IMR-90 (cell line): Measurements from ENCODE around the gene EVA1A. TPM values are rescaled to one million over a fixed set of nuclear protein-coding genes. Genes with fewer than 3 reads are reported as not detected.

Source experiments
- ATAC-seq: fragments of 200-7000 bp; cut with Tn5 transposase; 2 replicates; pipeline ENCODE4 v1.9.1; 2020; ENCODE audit warnings: low read depth, mild to moderate bottlenecking, moderate library complexity
- BruUV-seq: library from RNA; stranded (reverse); fragments of 400-500 nt; replicated peaks from 2 replicates; lab custom pipeline; 2021; lab: Mats Ljungman, UMichigan
- CTCF ChIA-PET: fragments of 300-600 bp; formaldehyde crosslinking; extraction: SDS; loops from one replicate; lab custom pipeline; 2021; ENCODE audit warnings: antibody characterized with exemption; lab: Yijun Ruan, JAX
- POLR2A ChIA-PET: fragments of 300-600 bp; sonication (Branson Sonifier 250); formaldehyde crosslinking; loops from one replicate; lab custom pipeline; 2022; ENCODE audit warnings: antibody characterized with exemption; ENCODE audit not compliant: unreplicated experiment; lab: Charles Lee
- DNase-seq: peaks from one replicate; pipeline ENCODE4 v3.0.0; 2013
- H2AFZ ChIP-seq: replicated peaks from 2 replicates; pipeline ENCODE3; 2013; ENCODE audit warnings: low read length, mild to moderate bottlenecking; ENCODE audit not compliant: poor library complexity
- H2AK5ac ChIP-seq: 2 replicates; pipeline ENCODE4 v1.6.1; 2013; ENCODE audit warnings: low read depth, low read length, inconsistent platforms
- H2AK9ac ChIP-seq: replicated peaks from 2 replicates; pipeline ENCODE3; 2013; ENCODE audit warnings: mild to moderate bottlenecking, low read depth, low read length, moderate library complexity; ENCODE audit not compliant: poor library complexity
- H2BK120ac ChIP-seq: 2 replicates; pipeline ENCODE4 v1.6.1; 2013; ENCODE audit warnings: low read depth, low read length, inconsistent platforms
- H2BK15ac ChIP-seq: 3 replicates; pipeline ENCODE4 v1.6.1; 2013; ENCODE audit warnings: low read depth, low read length, inconsistent platforms
- H2BK20ac ChIP-seq: 2 replicates; pipeline ENCODE4 v1.6.1; 2013; ENCODE audit warnings: low read depth, mild to moderate bottlenecking, inconsistent platforms, low read length, moderate library complexity
- H2BK5ac ChIP-seq: 2 replicates; pipeline ENCODE4 v1.6.1; 2013; ENCODE audit warnings: mild to moderate bottlenecking, low read depth, low read length, inconsistent platforms; ENCODE audit not compliant: poor library complexity, severe bottlenecking
- H3K14ac ChIP-seq: replicated peaks from 2 replicates; pipeline ENCODE4 v1.6.1; 2013; ENCODE audit warnings: low read depth, low read length, inconsistent platforms
- H3K18ac ChIP-seq: 2 replicates; pipeline ENCODE4 v1.6.1; 2013; ENCODE audit warnings: low read depth, low read length, control low read depth
- H3K23ac ChIP-seq: 2 replicates; pipeline ENCODE4 v1.6.1; 2013; ENCODE audit warnings: low read depth, low read length, inconsistent platforms
- H3K27ac ChIP-seq: 2 replicates; pipeline ENCODE4 v1.5.1; 2013; ENCODE audit warnings: mild to moderate bottlenecking, control low read depth, low read length; ENCODE audit not compliant: insufficient read depth
- H3K27me3 ChIP-seq: 2 replicates; pipeline ENCODE4 v1.6.1; 2013; ENCODE audit warnings: low read length; ENCODE audit not compliant: control insufficient read depth, insufficient read depth
- H3K36me3 ChIP-seq: 2 replicates; pipeline ENCODE4 v1.6.1; 2013; ENCODE audit warnings: low read length, mixed read lengths; ENCODE audit not compliant: control insufficient read depth, insufficient read depth
- H3K4ac ChIP-seq: 2 replicates; pipeline ENCODE4 v1.6.1; 2013; ENCODE audit warnings: low read depth, low read length, inconsistent platforms
- H3K4me1 ChIP-seq: 2 replicates; pipeline ENCODE4 v1.6.1; 2013; ENCODE audit warnings: low read length, mixed read lengths; ENCODE audit not compliant: control insufficient read depth, insufficient read depth
- H3K4me2 ChIP-seq: 2 replicates; pipeline ENCODE4 v1.6.1; 2013; ENCODE audit warnings: low read depth, mild to moderate bottlenecking, control low read depth, low read length, moderate library complexity
- H3K4me3 ChIP-seq: 2 replicates; pipeline ENCODE4 v1.5.1; 2013; ENCODE audit warnings: low read depth, mild to moderate bottlenecking, control low read depth, low read length, moderate library complexity; ENCODE audit not compliant: insufficient read depth
- H3K56ac ChIP-seq: 2 replicates; pipeline ENCODE4 v1.6.1; 2013; ENCODE audit warnings: low read length, inconsistent platforms; ENCODE audit not compliant: insufficient read depth; ENCODE audit errors: extremely low read depth
- H3K79me1 ChIP-seq, 2 experiments: 2 replicates each; pipeline ENCODE4 v1.6.1; 2013; ENCODE audit warnings: low read length in 2 of 2, inconsistent platforms in 1 of 2, low read depth in 1 of 2
- H3K9ac ChIP-seq: 2 replicates; pipeline ENCODE4 v1.6.1; 2013; ENCODE audit warnings: low read depth, low read length, control low read depth
- H3K9me1 ChIP-seq: 2 replicates; pipeline ENCODE4 v1.6.1; 2013; ENCODE audit warnings: low read length, inconsistent platforms; ENCODE audit not compliant: insufficient read depth
- H3K9me3 ChIP-seq: 2 replicates; pipeline ENCODE4 v1.6.1; 2013; ENCODE audit warnings: low read length; ENCODE audit not compliant: control insufficient read depth, insufficient read depth
- H4K20me1 ChIP-seq: 2 replicates; pipeline ENCODE4 v1.6.1; 2013; ENCODE audit warnings: low read length, inconsistent platforms; ENCODE audit not compliant: insufficient read depth
- H4K5ac ChIP-seq: 2 replicates; pipeline ENCODE4 v1.6.1; 2013; ENCODE audit warnings: mild to moderate bottlenecking, low read depth, low read length, control low read depth
- H4K8ac ChIP-seq, 2 experiments: 2 replicates each; pipeline ENCODE4 v1.6.1; 2013; ENCODE audit warnings: low read depth in 2 of 2, low read length in 2 of 2, control low read depth in 1 of 2, inconsistent platforms in 1 of 2
- H4K91ac ChIP-seq: 2 replicates; pipeline ENCODE4 v1.6.1; 2013; ENCODE audit warnings: low read depth, low read length, inconsistent platforms; ENCODE audit not compliant: insufficient read depth
- BHLHE40 ChIP-seq: fragments of 150-350 bp; IDR thresholded peaks from 2 replicates; pipeline ENCODE4 v1.6.1; 2016; ENCODE audit warnings: mild to moderate bottlenecking, low read depth, low read length
- CEBPB ChIP-seq: IDR thresholded peaks from 2 replicates; pipeline ENCODE4 v1.6.1; 2012; ENCODE audit warnings: low read depth, low read length, improper control_type of control experiment
- CHD1 ChIP-seq: IDR thresholded peaks from 2 replicates; pipeline ENCODE4 v1.6.1; 2012; ENCODE audit warnings: low read depth, low read length, improper control_type of control experiment
- MAZ ChIP-seq: IDR thresholded peaks from 2 replicates; pipeline ENCODE4 v1.6.1; 2012; ENCODE audit warnings: low read depth, mild to moderate bottlenecking, low read length, improper control_type of control experiment, moderate library complexity, borderline replicate concordance
- MXI1 ChIP-seq: IDR thresholded peaks from 2 replicates; pipeline ENCODE4 v1.6.1; 2012; ENCODE audit warnings: low read depth, mild to moderate bottlenecking, low read length, moderate library complexity, borderline replicate concordance
- NFE2L2 ChIP-seq: fragments of 150-350 bp; IDR thresholded peaks from 2 replicates; pipeline ENCODE4 v1.6.1; 2016; ENCODE audit warnings: low read depth, mild to moderate bottlenecking, low read length
- POLR2A ChIP-seq: IDR thresholded peaks from 2 replicates; pipeline ENCODE4 v1.6.1; 2012; ENCODE audit warnings: mild to moderate bottlenecking, low read depth, low read length
- RAD21 ChIP-seq: IDR thresholded peaks from 2 replicates; pipeline ENCODE4 v1.6.1; 2012; ENCODE audit warnings: low read length, improper control_type of control experiment
- RFX5 ChIP-seq: IDR thresholded peaks from 2 replicates; pipeline ENCODE4 v1.8.0; 2012; ENCODE audit warnings: low read depth, mild to moderate bottlenecking, low read length, moderate library complexity
- SMC3 ChIP-seq: fragments of 150-350 bp; IDR thresholded peaks from 2 replicates; pipeline ENCODE4 v1.6.1; 2016; ENCODE audit warnings: low read depth, mild to moderate bottlenecking, antibody characterized with exemption, low read length, moderate library complexity
- USF2 ChIP-seq: fragments of 150-350 bp; IDR thresholded peaks from 2 replicates; pipeline ENCODE4 v1.6.1; 2017; ENCODE audit warnings: mild to moderate bottlenecking, antibody characterized with exemption, low read length, low read depth
- WGBS, 2 experiments: methylation state at CpG; one replicate each; pipeline versions ENCODE4 v1.1.5 to v1.1.7; 2013; ENCODE audit warnings: missing lambda C conversion rate in 2 of 2; ENCODE audit not compliant: insufficient read length in 1 of 2; ENCODE audit errors: extremely low coverage in 2 of 2; 5-methylcytosine and 5-hydroxymethylcytosine counted together
- dilution Hi-C: fragments of 300-500 bp; cut with HindIII; formaldehyde crosslinking; loops from one replicate; pipeline ENCODE4 v1.14.3; 2018; ENCODE audit warnings: low sequenced_read_pairs; ENCODE audit not compliant: unreplicated experiment
- in situ Hi-C: fragments of 300-500 bp; cut with MboI; formaldehyde crosslinking; loops from 3 replicates; pipeline ENCODE4 v1.14.3; 2019; ENCODE audit warnings: low sequenced_read_pairs, inconsistent platforms, mixed read lengths
- intact Hi-C: fragments of 100-400 bp; cut with micrococcal nuclease; formaldehyde crosslinking; loops from 2 replicates; pipeline ENCODE4 v1.10.0; 2022
- polyA plus RNA-seq, 3 experiments: library from polyadenylated mRNA; depleted of rRNA; stranded (reverse); fragments of >200 nt; gene quantifications; 2 replicates each; pipeline ENCODE4 v1.2.3, GENCODE V29; 2012; ENCODE audit warnings: low replicate concordance in 1 of 3
- total RNA-seq: library from RNA; depleted of rRNA; stranded (reverse); fragments of >200 nt; gene quantifications from 2 replicates; pipeline ENCODE4 v1.2.3, GENCODE V29; 2012
- TF ChIP-seq, protein P1 (sequence below): fragments of 150-350 bp; IDR thresholded peaks from 2 replicates; pipeline ENCODE4 v1.6.1; 2016; ENCODE audit warnings: low read depth, mild to moderate bottlenecking, low read length, moderate library complexity, borderline replicate concordance

Gene EVA1A
- total and polyA plus RNA-seq, 2 of the 4 experiments (the other 2 are of a cell fraction), result 54.5 to 93.7 TPM

DNA sequence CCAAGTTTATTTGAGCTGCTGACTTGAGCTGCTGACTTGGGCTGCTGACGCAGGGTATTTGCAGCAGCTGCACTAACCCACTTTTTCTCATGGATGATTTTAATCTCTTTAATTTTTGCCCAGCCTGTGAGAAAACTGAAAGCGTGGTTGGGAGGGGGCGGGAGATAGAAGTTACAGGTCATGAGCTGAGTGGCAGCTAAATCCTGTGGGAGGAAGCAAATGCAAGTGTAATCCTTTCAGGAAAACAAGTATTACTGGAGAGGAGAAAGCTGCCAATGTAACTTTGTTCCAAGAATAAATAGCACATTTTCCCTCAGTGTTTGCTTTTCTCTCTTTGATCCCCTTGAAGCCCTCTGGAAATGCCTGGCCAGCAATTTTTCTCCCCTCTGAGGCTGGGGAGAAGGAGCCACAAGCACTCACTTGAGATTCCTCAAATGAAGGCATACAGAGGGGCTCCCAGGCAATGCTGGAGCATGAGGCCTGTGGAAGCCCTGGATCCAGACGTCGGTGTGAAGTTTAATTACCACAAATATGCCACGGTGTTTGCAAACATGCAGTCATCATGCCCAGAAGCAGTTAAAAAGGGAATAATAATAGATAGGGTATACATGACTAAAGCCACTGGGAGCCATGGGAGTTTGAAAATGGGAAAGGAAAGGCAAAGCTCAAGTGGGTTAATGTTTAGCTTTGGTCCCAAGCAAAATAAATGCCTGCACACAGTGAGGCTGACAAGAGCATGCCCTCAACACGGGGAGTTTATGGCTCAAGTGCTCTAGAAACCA, 10.4 kb upstream of the EVA1A start (continued):
- TF ChIP-seq NFE2L2, result no peak

DNA sequence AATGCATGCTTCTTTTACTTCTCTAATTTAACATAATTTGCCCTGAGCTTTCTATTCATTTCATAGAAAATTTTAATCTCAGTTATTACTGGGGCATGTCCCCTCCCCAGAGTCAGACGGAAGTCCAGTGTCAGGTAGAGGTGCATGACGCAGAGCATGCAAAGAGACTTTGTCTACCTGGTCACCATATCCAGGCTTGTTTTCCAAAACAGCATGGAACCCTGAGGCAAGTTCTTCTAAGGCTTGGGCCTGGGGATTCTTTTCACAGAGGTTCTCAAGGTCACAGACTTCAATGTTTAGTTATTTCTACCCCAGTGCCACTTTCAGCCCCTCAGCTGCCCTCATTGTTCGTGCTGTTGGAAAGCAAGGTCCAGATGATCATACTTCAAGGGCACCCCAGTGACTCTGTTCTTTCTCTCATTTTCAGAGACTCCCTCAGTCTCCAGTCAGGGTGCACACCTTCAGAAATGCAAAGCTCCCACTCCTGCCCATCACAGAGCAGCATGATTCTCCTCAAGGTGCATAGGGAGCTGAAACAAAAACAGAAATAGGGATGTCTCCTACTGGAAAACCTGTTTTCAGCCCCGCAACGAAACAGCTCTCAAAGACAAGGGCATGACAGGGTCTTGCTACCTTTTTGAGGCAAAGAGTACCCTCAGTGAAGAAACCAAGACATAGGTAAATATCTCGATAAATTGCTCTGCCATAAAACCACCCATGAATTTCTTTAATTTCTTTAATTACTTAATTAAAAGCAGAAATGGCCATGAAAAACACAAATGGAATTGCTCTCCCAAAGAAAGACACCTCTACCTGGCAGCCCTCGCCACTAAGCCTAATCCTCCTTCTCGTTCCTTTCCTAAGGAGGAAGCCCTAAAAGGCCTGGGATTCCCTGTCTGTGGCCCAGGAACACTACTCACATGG, 9.5 kb upstream of the EVA1A start:
- ChIA-PET POLR2A (interaction anchor here (0.6 kb wide), 1 partner anchor 32 kb away, joined by 4 read pairs; no protein-coding TSS in a partner anchor), CTCF (interaction anchor here (1.1 kb wide), 1 partner anchor 26 kb away, joined by 3 read pairs; no protein-coding TSS in a partner anchor)
- WGBS, 2 experiments, result 91% methylated on average over 4 of the region's 8 CpGs; no CpG with 5 or more reads in 1 of the 2 experiments

More for the DNA sequence above, 9.5 kb upstream of the EVA1A start:
- Histone ChIP-seq H2AK5ac (no peak overlapping the region; the same call in 1 of the 2 replicates), H2BK5ac (no peak overlapping the region), H2AK9ac (no peak overlapping the region), H3K79me1 (0 out of 4 replicates have a peak, but pooled peaks cover 0 to 8% of the 10 kb centered on the region in 2 experiments), H4K5ac (no peak overlapping the region), H3K14ac (peak overlapping the region; percentile 37; the same call in 1 of the 2 replicates), H4K20me1 (no peaks in the 10 kb centered on the region), H3K4me3 (no peak overlapping the region), H4K8ac (no peak overlapping the region), H3K23ac (no peak overlapping the region), H3K18ac (no peak overlapping the region), H3K9me1 (peaks cover 12% of the 10 kb centered on the region; the same call in 1 of the 2 replicates), H2BK20ac (no peak overlapping the region), H3K27ac (no peak overlapping the region), H3K4me2 (no peak overlapping the region), H3K9me3 (no peaks in the 10 kb centered on the region), H3K4me1 (peaks cover 8% of the 10 kb centered on the region), H3K56ac (no peak overlapping the region), H3K9ac (no peak overlapping the region), H2AFZ (no peak overlapping the region), H2BK15ac (no peak overlapping the region), H4K91ac (no peak overlapping the region), H2BK120ac (no peak overlapping the region), H3K36me3 (no peaks in the 10 kb centered on the region), H3K4ac (no peak overlapping the region), H3K27me3 (no peaks in the 10 kb centered on the region)
- BruUV-seq, result no TSS peak
- DNase-seq, result no peak
- intact Hi-C loops (no loop called here), in situ Hi-C loops (no loop called here), dilution Hi-C loops (no loop called here)
- no peak for ATAC-seq
- TF ChIP-seq RAD21 (no peak), MXI1 (no peak), SMC3 (no peak), CHD1 (no peak), USF2 (no peak), MAZ (no peak), RFX5 (no peak), BHLHE40 (no peak), CEBPB (no peak), POLR2A (no peak)
- TF ChIP-seq, protein P1, sequence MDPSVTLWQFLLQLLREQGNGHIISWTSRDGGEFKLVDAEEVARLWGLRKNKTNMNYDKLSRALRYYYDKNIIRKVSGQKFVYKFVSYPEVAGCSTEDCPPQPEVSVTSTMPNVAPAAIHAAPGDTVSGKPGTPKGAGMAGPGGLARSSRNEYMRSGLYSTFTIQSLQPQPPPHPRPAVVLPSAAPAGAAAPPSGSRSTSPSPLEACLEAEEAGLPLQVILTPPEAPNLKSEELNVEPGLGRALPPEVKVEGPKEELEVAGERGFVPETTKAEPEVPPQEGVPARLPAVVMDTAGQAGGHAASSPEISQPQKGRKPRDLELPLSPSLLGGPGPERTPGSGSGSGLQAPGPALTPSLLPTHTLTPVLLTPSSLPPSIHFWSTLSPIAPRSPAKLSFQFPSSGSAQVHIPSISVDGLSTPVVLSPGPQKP, result no peak
